Fibroblast of skin of scalp (primary cell): ENCODE measurements around the gene USP36.
"Not testable (repeated sequence)": the region's sequence is repeated elsewhere in the genome, so short reads cannot be mapped to it uniquely, and the experiment has no call there.

Experiments
- DNase-seq: peaks from one replicate; pipeline ENCODE4 v3.0.0-alpha.2; 2013

Gene USP36

GRCh38 chr17:78872486-78872885 lies 31.9 kb upstream of the USP36 start:
- no peak for DNase-seq

DNA sequence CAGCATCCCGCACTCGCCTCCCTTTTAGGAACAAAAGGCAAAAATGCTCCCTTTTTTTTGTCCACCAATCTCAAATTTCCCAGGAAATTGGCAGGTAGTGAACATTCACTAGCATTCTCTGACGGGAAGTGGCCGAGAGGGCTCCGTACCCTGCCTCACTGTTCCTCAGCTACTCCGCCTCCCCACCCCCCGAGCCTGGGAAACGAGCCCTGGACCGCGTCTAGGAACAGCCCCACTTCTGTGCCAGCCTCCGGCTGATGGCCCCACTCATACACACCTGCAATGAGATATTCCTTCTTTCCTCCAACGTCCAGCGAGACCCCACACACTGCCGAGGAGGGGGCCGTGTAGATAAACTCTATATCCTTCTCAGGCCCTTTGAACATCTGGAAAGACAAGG lies 30.0 kb upstream of the USP36 start:
- DNase-seq = no peak

- DNase-seq = peak; percentile 78
Observed at GRCh38 chr17:78868391-78868790, 27.8 kb upstream of the USP36 start.

GRCh38 chr17:78867046-78867445 lies 26.4 kb upstream of the USP36 start:
- DNase-seq = not testable (repeated sequence)

DNA sequence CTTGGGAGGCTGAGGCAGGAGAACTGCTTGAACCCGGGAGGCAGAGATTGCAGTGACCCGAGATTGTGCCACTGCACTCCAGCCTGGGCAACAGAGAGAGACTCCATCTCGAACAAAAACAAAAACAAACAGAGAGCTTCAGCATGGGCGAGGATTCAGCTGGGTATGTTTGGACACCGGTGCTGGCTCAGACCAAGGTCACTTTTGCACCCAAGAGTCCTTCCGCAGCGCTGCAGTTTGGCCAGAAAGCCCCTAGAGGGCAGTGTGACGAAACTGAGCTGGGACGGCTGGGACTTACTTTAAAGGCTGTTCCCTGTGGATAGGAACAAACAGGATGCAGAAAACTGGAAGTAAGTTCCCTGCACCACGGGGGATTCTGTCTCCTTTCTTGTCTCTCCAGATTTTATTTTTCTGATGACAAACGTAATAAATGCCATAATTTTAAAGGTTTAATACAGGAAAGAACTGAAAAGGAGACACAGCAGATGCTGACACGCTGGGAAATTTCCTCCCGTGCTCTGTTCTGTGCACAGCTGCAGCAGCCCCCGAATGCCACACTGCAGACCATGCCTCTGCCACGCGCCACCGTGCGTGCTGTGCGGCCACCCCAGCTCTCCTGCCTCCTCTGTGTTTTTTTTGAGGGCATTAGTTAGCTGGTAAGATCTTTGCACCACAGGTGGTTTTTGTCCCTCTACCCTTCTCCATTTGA lies 25.2 kb upstream of the USP36 start:
- peak; percentile 74 for DNase-seq

DNA sequence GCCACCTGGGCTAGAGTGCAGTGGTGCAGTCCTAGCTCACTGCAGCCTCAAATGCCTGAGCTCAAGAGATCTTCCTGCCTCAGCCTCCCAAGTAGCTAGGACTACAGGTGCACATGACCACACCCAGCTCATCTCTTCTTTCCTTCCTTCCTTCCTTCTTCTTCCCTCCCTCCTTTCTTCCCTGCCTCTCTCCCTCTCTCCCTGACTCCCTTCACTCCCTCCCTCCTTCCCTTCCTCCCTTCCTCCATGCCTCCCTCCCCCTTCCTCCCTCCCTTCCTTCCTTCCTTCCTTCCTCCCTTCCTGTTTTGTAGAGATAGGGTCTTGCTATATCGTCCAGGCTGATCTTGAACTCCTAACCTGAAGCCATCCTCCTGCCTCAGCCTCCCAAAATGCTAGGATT lies 23.5 kb upstream of the USP36 start:
- DNase-seq = no peak

GRCh38 chr17:78862073-78863023 lies 21.7 kb upstream of the USP36 start:
- DNase-seq = peak; percentile 95

DNA sequence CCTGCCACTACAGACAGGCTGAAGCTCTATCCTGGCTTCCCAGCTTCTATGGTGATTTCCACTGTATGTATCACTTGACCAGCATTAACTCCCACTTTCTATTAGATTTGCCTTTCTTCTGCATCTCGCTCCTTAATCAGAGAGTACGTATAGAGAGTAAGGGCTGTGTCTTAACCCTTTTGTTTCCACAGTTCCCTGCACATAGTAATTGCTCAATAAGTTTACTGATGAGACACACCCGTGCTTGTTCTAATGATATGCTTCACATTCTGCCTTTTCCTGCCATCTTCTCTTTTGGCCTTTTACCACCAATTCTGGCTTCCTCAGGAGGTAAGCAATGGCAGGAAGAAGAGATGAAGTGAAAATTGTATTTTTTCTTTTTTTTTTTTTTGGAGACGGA lies 20.6 kb upstream of the USP36 start:
- DNase-seq = no peak

- no peak for DNase-seq
Observed at GRCh38 chr17:78859051-78859450, 18.4 kb upstream of the USP36 start.

DNA sequence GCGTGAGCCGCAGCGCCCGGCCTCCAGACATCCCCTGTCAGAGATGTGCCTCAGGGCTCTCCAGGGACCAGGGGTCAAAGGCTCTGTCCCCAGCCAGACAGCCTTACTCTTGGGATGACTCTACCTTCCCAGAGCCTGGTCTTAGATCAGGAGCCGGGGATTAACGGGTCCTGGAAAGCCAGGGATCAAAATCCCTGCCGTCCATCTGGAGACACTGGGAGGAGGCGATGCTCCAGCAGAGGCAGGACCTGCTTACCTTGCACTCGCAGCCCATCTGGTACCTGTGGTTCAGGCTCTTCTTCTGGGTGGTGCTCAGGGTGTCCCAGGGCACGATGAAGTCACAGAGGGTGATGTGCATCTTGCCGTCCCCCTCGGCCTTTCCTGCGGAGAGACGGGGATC lies 16.7 kb upstream of the USP36 start:
- no peak for DNase-seq

- DNase-seq = no peak
Observed at GRCh38 chr17:78855561-78856165, 15.0 kb upstream of the USP36 start.

DNA sequence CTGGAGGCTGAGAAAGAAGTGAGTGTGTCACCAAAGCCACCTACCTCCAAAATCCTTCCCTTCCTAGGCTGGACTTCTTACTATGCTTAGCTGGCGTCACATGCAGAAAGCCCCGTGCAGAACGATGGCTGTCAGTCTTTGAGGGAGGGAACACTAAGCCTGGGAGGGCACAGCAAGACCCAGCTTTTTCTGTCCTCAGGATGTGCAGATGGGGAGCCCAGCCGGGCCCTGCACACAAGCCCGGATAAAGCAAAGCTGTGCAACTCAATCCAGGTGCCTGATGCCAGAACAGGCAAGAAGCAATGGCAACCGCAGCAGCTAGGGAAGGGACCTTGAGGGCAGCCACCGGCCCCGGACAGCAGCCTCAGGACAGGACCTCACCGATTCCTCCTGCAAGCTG lies 13.9 kb upstream of the USP36 start:
- no peak for DNase-seq

DNA sequence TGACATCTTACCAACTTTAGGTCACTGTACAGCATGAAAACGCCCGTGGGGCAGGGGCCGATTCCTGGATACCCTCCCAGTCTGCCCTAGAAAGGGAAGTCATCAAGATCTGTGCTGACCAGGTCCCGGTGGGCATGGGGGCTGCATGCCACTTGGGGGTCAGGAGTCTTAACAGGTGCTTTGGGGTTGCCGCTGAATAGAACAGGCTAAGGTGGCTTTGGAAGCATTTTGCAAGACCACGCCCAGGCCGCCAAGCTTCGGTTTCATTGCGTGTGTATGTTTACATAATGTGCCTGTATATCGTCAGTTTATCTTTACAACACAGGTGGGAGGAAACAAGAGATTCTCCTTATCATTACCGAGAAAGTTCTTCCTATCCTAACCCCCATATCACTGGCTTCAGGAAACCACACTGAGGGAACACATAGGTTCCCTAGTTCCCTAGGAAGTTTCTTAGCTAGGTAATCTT lies 13.3 kb upstream of the USP36 start:
- no peak for DNase-seq

DNA sequence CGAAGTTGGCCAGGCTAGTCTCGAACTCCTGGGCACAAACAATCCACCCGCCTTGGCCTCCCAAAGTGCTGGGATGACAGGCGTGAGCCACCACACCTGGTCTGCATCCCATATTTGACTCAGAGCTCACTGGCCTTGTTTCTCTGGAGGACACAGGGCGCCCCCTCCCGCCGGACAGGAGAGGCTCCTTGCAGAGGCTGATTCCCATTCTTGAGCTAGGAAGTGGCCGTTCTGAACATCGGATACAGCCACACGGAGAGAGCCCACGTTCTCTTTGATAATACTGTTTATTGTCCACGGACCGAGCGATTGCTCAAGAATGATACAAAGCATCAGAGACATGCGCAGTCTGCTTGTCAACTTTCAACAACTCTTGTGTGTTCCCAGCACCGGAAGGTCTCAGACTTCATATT lies 12.1 kb upstream of the USP36 start:
- DNase-seq = no peak

DNA sequence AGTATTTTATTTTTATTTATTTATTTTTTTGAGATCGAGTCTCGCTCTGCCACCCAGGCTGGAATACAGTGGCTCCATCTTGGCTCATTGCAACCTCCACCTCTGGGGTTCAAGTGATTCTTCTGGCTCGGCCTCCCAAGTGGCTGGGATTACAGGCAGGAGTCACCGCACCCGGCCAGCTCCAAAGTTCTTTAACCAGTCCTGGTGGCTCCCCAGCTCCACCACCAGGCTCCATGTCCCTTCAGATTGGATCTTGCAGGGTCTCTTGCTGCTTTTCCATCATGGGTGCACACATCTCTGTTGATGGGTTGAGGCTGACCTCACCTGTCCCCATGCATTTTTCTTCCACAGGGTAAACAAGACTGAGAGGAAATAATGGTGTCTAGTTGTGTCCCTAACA lies 8.4 kb upstream of the USP36 start:
- no peak for DNase-seq

DNA sequence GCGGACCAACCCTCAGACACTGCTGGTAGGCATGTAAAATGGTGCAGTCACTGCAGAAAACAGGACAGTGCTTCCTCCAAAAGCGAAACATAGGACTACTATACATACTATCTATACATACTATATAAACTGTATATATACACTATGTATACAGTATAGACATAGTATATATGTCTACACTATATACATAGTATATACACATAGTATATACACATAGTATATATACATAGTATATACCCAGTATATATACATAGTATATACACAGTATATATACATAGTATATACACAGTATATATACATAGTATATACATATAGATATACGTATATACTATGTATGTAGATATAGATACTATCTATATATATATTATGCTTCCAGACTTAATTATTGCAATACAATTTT lies 6.4 kb upstream of the USP36 start:
- no peak for DNase-seq

DNA sequence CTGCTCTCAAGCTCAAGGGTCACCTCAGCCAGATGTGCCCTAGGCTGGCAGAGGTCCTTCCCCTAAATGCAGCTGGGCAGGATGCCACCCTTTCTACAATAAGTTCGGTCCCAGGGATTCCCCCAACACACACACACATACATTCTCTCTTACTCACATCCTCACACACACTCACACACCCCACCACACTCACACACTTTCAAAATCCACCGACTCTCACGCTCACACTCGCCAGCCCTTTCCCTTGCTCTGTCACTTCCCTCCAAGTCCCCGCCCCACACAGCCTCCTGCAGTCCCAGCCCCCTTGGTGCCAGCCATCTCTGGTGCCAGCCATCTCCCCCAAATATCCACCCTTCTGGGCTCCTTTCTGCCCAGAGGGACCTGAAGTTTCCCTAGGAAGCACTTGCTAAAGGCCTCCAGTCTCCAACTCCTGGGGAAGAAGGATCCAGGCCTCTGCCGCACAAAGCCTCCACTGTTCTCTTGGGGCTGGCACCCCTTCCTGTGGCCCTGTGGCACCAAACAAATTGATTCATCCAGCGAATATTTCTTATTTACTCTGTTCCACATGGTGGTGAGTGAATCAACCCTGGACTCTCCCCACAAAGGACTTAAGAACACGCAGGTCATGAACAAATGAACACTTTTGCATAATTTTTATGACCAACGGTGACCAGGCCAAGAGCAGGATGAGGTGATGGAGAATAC lies 3.8 kb upstream of the USP36 start:
- DNase-seq = no peak

GRCh38 chr17:78842881-78843565 lies 2.4 kb upstream of the USP36 start:
- peak; percentile 28 for DNase-seq

- no peak for DNase-seq
Observed at GRCh38 chr17:78840530-78840779, 159 bp downstream of the USP36 start.

DNA sequence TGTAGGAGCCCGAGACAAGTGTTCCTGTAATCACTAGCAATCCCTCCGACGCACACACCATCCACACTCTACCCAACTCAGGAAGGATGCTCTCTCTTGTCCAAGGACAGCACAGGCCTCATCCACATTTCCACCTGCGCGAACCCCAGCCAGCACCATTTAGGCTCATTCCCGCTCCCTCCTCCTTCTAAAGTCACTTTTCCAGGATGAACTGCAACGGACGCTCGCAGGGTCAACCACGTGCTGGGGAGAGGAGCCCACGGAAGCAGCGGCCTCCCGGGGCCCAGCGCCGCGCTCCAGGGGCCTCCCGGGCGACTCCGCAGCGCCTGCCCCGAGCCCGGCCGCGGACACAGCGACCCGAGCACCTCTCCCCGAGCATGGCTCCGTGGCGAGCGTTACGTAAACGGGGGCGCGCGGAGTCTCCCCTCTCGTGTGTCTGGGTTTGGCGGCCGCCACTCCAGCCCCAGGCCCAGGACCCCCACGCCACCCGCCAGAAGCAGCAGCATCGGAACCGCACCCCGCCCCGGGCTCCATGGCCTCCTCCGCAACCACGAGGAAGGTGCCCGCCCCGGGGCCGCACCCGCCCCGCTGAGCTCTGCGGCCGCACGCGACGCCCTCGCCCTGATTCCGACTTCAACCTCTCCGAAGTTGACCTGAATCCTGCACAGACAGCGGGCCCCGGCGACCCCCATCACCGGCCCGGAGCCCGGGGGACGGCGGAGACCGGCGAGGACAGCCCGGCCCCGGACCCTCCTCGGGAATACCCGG lies 668 bp downstream of the USP36 start:
- DNase-seq = peak; percentile 33

- no peak for DNase-seq
Observed at GRCh38 chr17:78839235-78839761, 1.3 kb downstream of the USP36 start.
